SU-DHL-6 (cell line): ENCODE data around the gene TIPARP.

Source experiments
- H2AFZ ChIP-seq: fragments of 200-600 bp; sonication (generic); 2 replicates; pipeline ENCODE4 v1.6.1; 2014; ENCODE audit warnings: low read depth, mild to moderate bottlenecking, moderate library complexity, mixed read lengths, antibody characterized with exemption, low read length; ENCODE audit not compliant: severe bottlenecking
- H3F3A ChIP-seq: fragments of 200-600 bp; shearing (Covaris generic); 2 replicates; pipeline ENCODE4 v1.6.0; 2016; ENCODE audit warnings: antibody characterized with exemption, mild to moderate bottlenecking; ENCODE audit not compliant: insufficient read depth
- H3K27ac ChIP-seq: fragments of 200-600 bp; sonication (generic); 2 replicates; pipeline ENCODE4 v1.5.1; 2016; ENCODE audit warnings: low read depth, mild to moderate bottlenecking, low read length, moderate library complexity, mixed read lengths
- H3K27me3 ChIP-seq: fragments of 200-600 bp; sonication (generic), shearing (Covaris generic); 2 replicates; pipeline ENCODE4 v1.6.0; 2014; ENCODE audit warnings: mild to moderate bottlenecking, low read length
- H3K36me3 ChIP-seq: fragments of 200-600 bp; sonication (generic); 2 replicates; pipeline ENCODE4 v1.6.1; 2014; ENCODE audit warnings: mild to moderate bottlenecking, low read length, mixed read lengths
- H3K4me2 ChIP-seq: fragments of 300-600, 200-600 bp; shearing (Covaris generic), sonication (generic); 2 replicates; pipeline ENCODE4 v1.6.0; 2014; ENCODE audit warnings: low read length, low read depth, mild to moderate bottlenecking; ENCODE audit not compliant: poor library complexity, severe bottlenecking
- H3K4me3 ChIP-seq: fragments of 200-600 bp; sonication (generic); 2 replicates; pipeline ENCODE4 v1.5.1; 2014; ENCODE audit warnings: antibody characterized with exemption, low read length, mild to moderate bottlenecking, mixed read lengths; ENCODE audit not compliant: insufficient read depth, poor library complexity, severe bottlenecking
- H3K79me2 ChIP-seq: fragments of 200-600 bp; sonication (generic); 2 replicates; pipeline ENCODE4 v1.6.1; 2014; ENCODE audit warnings: mild to moderate bottlenecking, low read length, moderate library complexity; ENCODE audit not compliant: insufficient read depth
- H3K9ac ChIP-seq: fragments of 200-600 bp; sonication (generic); 2 replicates; pipeline ENCODE4 v1.7.0; 2014; ENCODE audit warnings: mild to moderate bottlenecking, low read length
- H3K9me2 ChIP-seq: fragments of 200-600 bp; sonication (generic); replicated peaks from 2 replicates; pipeline ENCODE4 v1.6.1; 2014; ENCODE audit warnings: low read length; ENCODE audit not compliant: insufficient read depth
- H3K9me3 ChIP-seq: fragments of 200-600 bp; sonication (generic); 2 replicates; pipeline ENCODE4 v1.6.1; 2014; ENCODE audit warnings: low read length, mixed read lengths; ENCODE audit not compliant: insufficient read depth
- H4K20me1 ChIP-seq: fragments of 200-600 bp; sonication (generic); 2 replicates; pipeline ENCODE4 v1.6.1; 2014; ENCODE audit warnings: low read depth, mild to moderate bottlenecking, antibody characterized with exemption, low read length, moderate library complexity, mixed read lengths
- CTCF ChIP-seq: fragments of 200-600 bp; sonication (generic); IDR thresholded peaks from one replicate; pipeline ENCODE4 v1.5.1; 2017; ENCODE audit warnings: antibody characterized with exemption, mild to moderate bottlenecking, low read length, moderate library complexity; ENCODE audit not compliant: insufficient read depth, poor library complexity, severe bottlenecking
- EZH2phosphoT487 ChIP-seq: fragments of 200-600 bp; sonication (generic), shearing (Covaris generic); conservative IDR thresholded peaks from 2 replicates; pipeline ENCODE4 v1.6.1; 2018; ENCODE audit warnings: mild to moderate bottlenecking, antibody characterized with exemption, low read length, moderate library complexity, mixed read lengths

Gene TIPARP

GRCh38 chr3:156721687-156722618, 47.6 kb downstream of the TIPARP start:
- H3K9ac ChIP-seq = no peak overlapping the region
- no peak overlapping the region for H3K4me3 ChIP-seq
- no peaks in the 10 kb centered on the region for H3K9me3 ChIP-seq
- no peaks in the 10 kb centered on the region for H3K79me2 ChIP-seq
- H3K27me3 ChIP-seq = no peaks in the 10 kb centered on the region
- H2AFZ ChIP-seq = no peak overlapping the region
- no peaks in the 10 kb centered on the region for H3K9me2 ChIP-seq
- H3K27ac ChIP-seq = no peak overlapping the region
- H4K20me1 ChIP-seq = no peaks in the 10 kb centered on the region
- peaks cover 4% of the 10 kb centered on the region; the same call in 1 of the 2 replicates for H3K36me3 ChIP-seq
- TF ChIP-seq EZH2phosphoT487 (no peak), CTCF (no peak)
- no peak overlapping the region for H3K4me2 ChIP-seq
- peaks cover 6% of the 10 kb centered on the region; the same call in 1 of the 2 replicates for H3F3A ChIP-seq

GRCh38 chr3:156723182-156723619, 48.8 kb downstream of the TIPARP start:
- no peak overlapping the region for H3K4me2 ChIP-seq
- H3K27ac ChIP-seq = no peak overlapping the region
- H3K9me3 ChIP-seq = no peaks in the 10 kb centered on the region
- H3K4me3 ChIP-seq = no peak overlapping the region
- peaks cover 6% of the 10 kb centered on the region; the same call in 1 of the 2 replicates for H3F3A ChIP-seq
- no peak overlapping the region for H3K9ac ChIP-seq
- TF ChIP-seq CTCF (no peak), EZH2phosphoT487 (no peak)
- no peak overlapping the region for H2AFZ ChIP-seq
- no peaks in the 10 kb centered on the region for H4K20me1 ChIP-seq
- no peaks in the 10 kb centered on the region for H3K9me2 ChIP-seq
- H3K36me3 ChIP-seq = peaks cover 4% of the 10 kb centered on the region; the same call in 1 of the 2 replicates
- H3K79me2 ChIP-seq = no peaks in the 10 kb centered on the region
- H3K27me3 ChIP-seq = no peaks in the 10 kb centered on the region

GRCh38 chr3:156725682-156726081, 51.3 kb downstream of the TIPARP start:
- TF ChIP-seq EZH2phosphoT487 (no peak), CTCF (no peak)
- Histone ChIP-seq H3K9me2 (no peaks in the 10 kb centered on the region), H3K4me2 (no peak overlapping the region), H3K36me3 (no peaks in the 10 kb centered on the region), H3K27ac (no peak overlapping the region), H3K9me3 (no peaks in the 10 kb centered on the region), H3K4me3 (no peak overlapping the region), H3F3A (no peaks in the 10 kb centered on the region), H4K20me1 (no peaks in the 10 kb centered on the region), H3K27me3 (no peaks in the 10 kb centered on the region), H2AFZ (no peak overlapping the region), H3K9ac (no peak overlapping the region), H3K79me2 (no peaks in the 10 kb centered on the region)
